Heart left ventricle (tissue), 13 donors: ENCODE measurements around the gene TP53TG5.

Experiments used
- CTCF ChIP-seq, 12 donors: fragments of 200-600 bp; sonication (generic) in 4 of 12; IDR thresholded peaks; one replicate each; pipeline versions ENCODE4 v1.5.0 to v1.8.0; 2018 to 2022; ENCODE audit warnings: antibody characterized with exemption in 12 of 12, mild to moderate bottlenecking in 5 of 12
- POLR2A ChIP-seq, 2 donors: fragments of 450-650 bp; IDR thresholded peaks; one replicate each; pipeline ENCODE4 v1.6.1; 2017; ENCODE audit warnings: antibody characterized with exemption in 2 of 2, mild to moderate bottlenecking in 2 of 2, moderate library complexity in 2 of 2
- donor health status: ischemic (EF 13 %, LVEDD 7.1; RV severe dilation, severe dysfunction).
- donor health status: DM: no; HTN: yes; CAD: no.
- donor health status: DM: no; HTN: no; CAD: no.
- donor health status: ischemic (EF 25% LVEDD 6.9; RV normal size, moderate dysfunction).
- donor health status: ischemic (EF 25% LVEDD 5.7; RV mildly dilated, moderate dysfunction).
- donor health status: ischemic (EF 35%, LVEDD 5.7; RV mildly dilated, moderate dysfunction).
- donor health status: nonischemic (EF 11% LVEDD 7.7; RV severe dilation, severe dysfunction).
- donor health status: DM: yes; HTN: yes; CAD: no.
- donor health status: PGD.
- donor health status: ischemic (EF 29% LVEDD 5.4; RV normal size, mild dysfunction).
- donor health status: nonischemic (EF 23%, LVEDD 6.1; RV moderate dilation, normal function).

DNA sequence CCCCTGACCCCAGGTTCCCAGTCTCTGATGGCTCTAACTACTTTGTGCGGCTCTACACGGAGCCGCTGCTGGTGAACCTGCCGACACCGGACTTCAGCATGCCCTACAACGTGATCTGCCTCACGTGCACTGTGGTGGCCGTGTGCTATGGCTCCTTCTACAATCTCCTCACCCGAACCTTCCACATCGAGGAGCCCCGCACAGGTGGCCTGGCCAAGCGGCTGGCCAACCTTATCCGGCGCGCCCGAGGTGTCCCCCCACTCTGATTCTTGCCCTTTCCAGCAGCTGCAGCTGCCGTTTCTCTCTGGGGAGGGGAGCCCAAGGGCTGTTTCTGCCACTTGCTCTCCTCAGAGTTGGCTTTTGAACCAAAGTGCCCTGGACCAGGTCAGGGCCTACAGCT, 47.4 kb upstream of the TP53TG5 start:
- no peak for TF ChIP-seq CTCF (IDR thresholded peaks at IDR 0.05)
- TF ChIP-seq POLR2A (IDR thresholded peaks at IDR 0.05) = no peak
